HL-60/S4 treated with retinoic acid at 250 ng/mL for 4 days and 3 days (cell line): ENCODE measurements around the gene RANBP3.
"Not testable (repeated sequence)": the region's sequence is repeated elsewhere in the genome, so short reads cannot be mapped to it uniquely, and the experiment has no call there.

Source experiments
- in situ Hi-C: fragments of 300-500 bp; cut with MboI; formaldehyde crosslinking; loops from 2 replicates; pipeline ENCODE4 v1.7.0; 2022; ENCODE audit warnings: low sequenced_read_pairs

RANBP3 gene

DNA sequence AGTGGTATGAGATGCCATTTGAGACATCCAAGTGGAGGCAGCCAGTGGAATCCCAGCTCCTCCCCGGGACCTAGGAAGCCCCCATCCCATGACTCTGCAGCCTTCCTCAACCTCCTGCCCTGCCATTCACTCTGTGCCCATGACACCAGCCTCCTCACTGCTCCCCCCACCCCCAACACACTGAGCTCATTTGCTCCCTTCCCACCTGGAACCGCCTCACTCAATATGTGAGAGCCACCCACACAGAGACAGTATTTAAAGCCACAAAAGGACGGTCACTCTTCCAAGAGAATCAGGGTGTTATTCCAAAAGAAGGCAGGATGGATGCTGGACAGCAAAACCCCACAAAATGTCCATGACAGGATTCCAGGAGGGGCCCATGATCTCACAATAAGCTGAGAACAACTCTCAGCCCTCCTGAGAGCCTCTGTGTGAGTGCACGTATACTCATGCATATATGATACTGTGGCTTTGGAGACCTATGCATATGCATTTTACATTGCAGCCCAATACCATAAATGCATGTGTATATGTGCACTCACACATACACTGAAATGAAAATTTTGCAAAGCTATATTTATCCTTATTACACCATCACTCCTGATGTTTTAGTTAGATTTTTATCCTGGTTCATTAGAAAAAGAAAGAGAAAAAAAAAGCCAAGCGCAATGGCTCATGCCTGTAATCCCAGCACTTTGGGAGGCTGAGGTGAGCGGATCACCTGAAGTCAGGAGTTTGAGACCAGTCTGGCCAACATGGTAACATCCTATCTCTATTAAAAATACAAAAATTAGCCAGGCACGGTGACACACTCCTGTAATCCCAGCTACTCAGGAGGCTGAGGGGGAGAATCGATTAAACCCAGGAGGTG lies 10.8 kb upstream of the RANBP3 start:
- in situ Hi-C loops = no loop called here

- in situ Hi-C loops = no loop called here
Measured at GRCh38 chr19:5987077-5987818, 9.3 kb upstream of the RANBP3 start.

- in situ Hi-C loops = not testable (repeated sequence)
Measured at GRCh38 chr19:5985837-5986236, 7.9 kb upstream of the RANBP3 start.

DNA sequence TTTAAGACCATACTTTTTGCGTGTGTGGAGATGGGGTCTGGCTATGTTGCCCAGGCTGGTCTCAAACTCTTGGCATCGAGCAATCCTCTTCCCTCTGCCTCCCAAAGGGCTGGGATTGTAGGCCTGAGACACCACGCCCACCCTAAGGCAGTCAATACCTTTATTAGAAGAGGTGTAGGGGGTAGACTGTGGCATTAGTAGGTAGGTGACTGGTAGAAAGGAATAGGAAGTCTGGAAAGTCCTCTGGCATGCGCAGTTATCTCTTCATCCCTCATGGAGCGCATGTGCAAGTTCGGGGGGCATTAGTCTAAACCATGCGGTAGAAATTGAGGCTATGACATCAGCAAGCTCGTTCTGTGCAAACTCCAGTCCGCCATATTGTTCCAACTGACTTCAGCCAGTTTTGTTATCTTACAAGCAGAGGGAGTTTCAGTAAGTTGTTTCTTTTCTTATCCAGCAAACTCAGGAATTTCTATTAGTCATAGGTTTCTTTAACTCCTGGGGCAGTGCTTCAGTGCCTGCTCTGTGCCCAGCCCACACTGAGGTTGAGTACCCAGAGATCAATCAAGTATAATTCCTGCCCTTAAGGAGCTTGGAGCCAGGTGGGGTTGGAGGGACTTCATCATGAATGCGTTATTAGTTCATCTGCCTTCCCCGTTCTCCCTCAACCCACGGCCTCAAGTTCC lies 7.3 kb upstream of the RANBP3 start:
- in situ Hi-C loops = no loop called here

- in situ Hi-C loops = no loop called here
Measured at GRCh38 chr19:5984600-5984999, 6.7 kb upstream of the RANBP3 start.

GRCh38 chr19:5983367-5983955 lies 5.5 kb upstream of the RANBP3 start:
- in situ Hi-C loops = no loop called here

- in situ Hi-C loops = no loop called here
Measured at GRCh38 chr19:5978606-5979552, 939 bp upstream of the RANBP3 start.

GRCh38 chr19:5977222-5977784 lies 637 bp downstream of the RANBP3 start:
- in situ Hi-C loops = no loop called here

DNA sequence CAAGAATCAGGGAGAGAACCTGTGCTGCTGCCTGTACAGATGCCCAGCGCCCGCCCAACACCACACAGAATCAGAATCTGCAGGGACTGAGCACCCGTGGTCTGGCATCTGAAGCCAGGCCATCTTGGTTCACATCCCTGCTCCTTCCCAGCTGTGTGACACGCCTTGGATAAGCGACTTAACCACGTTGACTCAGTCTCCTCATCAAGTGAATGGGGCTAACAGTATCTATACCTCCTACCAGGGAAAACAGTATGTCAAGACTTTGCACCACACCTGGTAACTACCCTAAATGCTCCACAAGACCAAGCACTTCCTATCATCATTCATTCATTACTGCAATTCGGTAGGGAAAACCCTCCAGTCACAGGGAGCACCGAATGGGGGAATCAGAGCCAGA lies 1.2 kb downstream of the RANBP3 start:
- in situ Hi-C loops = no loop called here

DNA sequence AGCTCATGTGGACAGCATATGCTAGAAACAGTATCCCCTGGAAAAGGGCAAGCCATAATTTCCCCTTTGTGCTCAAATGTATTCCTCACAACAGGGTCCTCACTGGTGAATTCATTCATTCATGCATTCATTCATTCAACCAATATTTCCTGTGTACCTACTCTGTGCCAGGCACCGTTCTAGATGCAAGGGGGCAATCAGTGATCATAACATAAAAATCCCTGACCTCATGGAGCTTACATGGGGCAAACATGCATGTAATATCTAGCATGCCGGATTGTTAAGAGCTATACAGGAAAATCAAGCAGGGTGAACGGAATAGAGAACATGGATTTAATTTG lies 2.6 kb downstream of the RANBP3 start:
- in situ Hi-C loops = no loop called here

DNA sequence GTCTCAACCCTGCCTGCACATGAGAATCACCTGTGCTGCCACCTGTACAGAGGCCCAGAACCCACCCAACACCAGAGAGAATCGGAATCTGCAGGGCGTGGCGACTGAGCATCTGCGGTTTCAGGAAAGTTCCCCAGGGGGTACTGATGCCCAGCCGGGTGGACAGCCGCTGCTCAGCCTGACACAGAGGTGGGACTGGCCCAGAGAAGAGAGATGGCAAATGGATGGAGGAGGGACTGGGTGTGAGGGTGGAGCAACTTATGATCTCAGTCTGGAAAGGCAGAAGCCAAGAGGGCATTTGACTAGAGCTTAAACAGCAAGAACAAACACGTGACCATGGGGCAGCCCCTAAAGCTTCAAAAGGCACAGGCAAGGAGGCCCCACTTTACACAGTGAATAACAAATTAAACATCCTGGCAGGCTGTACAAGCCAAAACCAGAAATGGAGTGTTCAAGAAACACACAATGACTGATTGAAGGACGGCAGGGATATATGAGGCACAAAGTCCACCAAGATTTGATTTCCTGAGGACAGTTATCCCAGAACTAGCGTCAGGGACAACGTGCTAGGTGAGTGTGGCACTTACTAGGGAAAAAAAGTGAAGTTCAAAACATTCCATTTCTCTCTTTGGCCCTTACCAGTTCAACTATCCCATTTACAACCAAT lies 3.1 kb downstream of the RANBP3 start:
- in situ Hi-C loops = no loop called here

GRCh38 chr19:5973867-5974635 lies 3.9 kb downstream of the RANBP3 start:
- in situ Hi-C loops = no loop called here

GRCh38 chr19:5973376-5973775 lies 4.6 kb downstream of the RANBP3 start:
- in situ Hi-C loops = no loop called here

- in situ Hi-C loops = no loop called here
Measured at GRCh38 chr19:5972355-5972731, 5.6 kb downstream of the RANBP3 start.

GRCh38 chr19:5971714-5972354 lies 6.1 kb downstream of the RANBP3 start:
- in situ Hi-C loops = no loop called here

DNA sequence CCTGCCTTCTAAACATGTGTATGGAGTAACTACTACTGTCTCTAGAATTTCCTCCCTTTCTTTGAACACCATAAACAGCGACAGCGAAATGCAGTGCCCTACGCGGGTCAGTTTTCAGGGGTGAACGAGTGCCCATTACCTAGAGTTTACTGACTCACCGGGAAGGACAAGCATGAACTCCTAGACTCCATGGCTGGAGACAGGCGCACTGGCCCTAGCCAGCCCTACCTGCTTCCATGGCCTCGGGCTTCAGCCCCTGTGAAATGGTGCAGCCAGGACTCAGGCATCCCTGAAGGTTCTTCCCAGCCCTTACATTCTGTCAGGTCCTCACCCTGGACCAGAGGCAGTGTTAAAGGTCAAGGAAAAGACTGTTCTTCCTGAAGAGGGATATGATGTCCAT lies 8.5 kb downstream of the RANBP3 start:
- in situ Hi-C loops = no loop called here

- in situ Hi-C loops = no loop called here
Measured at GRCh38 chr19:5968431-5969373, 9.2 kb downstream of the RANBP3 start.
